Cortex of kidney (tissue), 1 donor: ENCODE results near the gene CATSPER3.

Source experiments
- DNase-seq: peaks from one replicate; lab custom pipeline; 2025; lab: John Stamatoyannopoulos, UW

The CATSPER3 gene

GRCh38 chr5:135030123-135030955 lies 62.6 kb downstream of the CATSPER3 start:
- DNase-seq = no peak

GRCh38 chr5:135030956-135031812 lies 63.5 kb downstream of the CATSPER3 start:
- DNase-seq = no peak

GRCh38 chr5:135031813-135032694 lies 64.3 kb downstream of the CATSPER3 start:
- DNase-seq = no peak

GRCh38 chr5:135032695-135032998 lies 64.9 kb downstream of the CATSPER3 start:
- no peak for DNase-seq

GRCh38 chr5:135032999-135033861 lies 65.5 kb downstream of the CATSPER3 start:
- DNase-seq = no peak

GRCh38 chr5:135033901-135034235 lies 66.2 kb downstream of the CATSPER3 start, which contains the start of gene PITX1:
Gene PITX1 (minus strand): TSS chr5:135034228. CDS start chr5:135033881, 347 bp downstream.
- no peak for DNase-seq

GRCh38 chr5:135034236-135034962 lies 66.7 kb downstream of the CATSPER3 start:
- DNase-seq = no peak

- DNase-seq = no peak
Measured at GRCh38 chr5:135034963-135035677, 67.4 kb downstream of the CATSPER3 start.

- no peak for DNase-seq
Measured at GRCh38 chr5:135035678-135036030, 67.9 kb downstream of the CATSPER3 start.

- DNase-seq = no peak
Measured at GRCh38 chr5:135036405-135036804, 68.7 kb downstream of the CATSPER3 start.

GRCh38 chr5:135037519-135038204 lies 70.0 kb downstream of the CATSPER3 start:
- no peak for DNase-seq

- no peak for DNase-seq
Measured at GRCh38 chr5:135038205-135038812, 70.6 kb downstream of the CATSPER3 start.

- no peak for DNase-seq
Measured at GRCh38 chr5:135038813-135039270, 71.1 kb downstream of the CATSPER3 start.

GRCh38 chr5:135039271-135040033 lies 71.7 kb downstream of the CATSPER3 start:
- no peak for DNase-seq

- no peak for DNase-seq
Measured at GRCh38 chr5:135040034-135040332, 72.3 kb downstream of the CATSPER3 start.

GRCh38 chr5:135040333-135041144 lies 72.8 kb downstream of the CATSPER3 start:
- no peak for DNase-seq

GRCh38 chr5:135041145-135041587 lies 73.5 kb downstream of the CATSPER3 start:
- DNase-seq = no peak
